GM12878 (cell line): ENCODE data around the gene ZBTB3. TPM values are rescaled to one million over a fixed set of nuclear protein-coding genes. Genes with fewer than 3 reads are reported as not detected.
A peak's percentile ranks its signal among the peaks of the same experiment; 100 is the strongest.

Experiments used
- ATAC-seq: fragments of 200-7000 bp; cut with Tn5 transposase; 3 replicates; pipeline ENCODE4 v1.9.1; 2020; ENCODE audit warnings: mild to moderate bottlenecking, moderate library complexity
- BruUV-seq: library from RNA; stranded (reverse); fragments of 400-500 nt; replicated peaks from 2 replicates; lab custom pipeline; 2021; lab: Mats Ljungman, UMichigan
- CTCF ChIA-PET: fragments of 300-600 bp; sonication (Branson Sonifier 250); formaldehyde crosslinking; extraction: SDS; loops from one replicate; lab custom pipeline; 2021; ENCODE audit warnings: inconsistent platforms; lab: Yijun Ruan, JAX
- POLR2A ChIA-PET: fragments of 350-600 bp; formaldehyde crosslinking; extraction: SDS; loops from one replicate; lab custom pipeline; 2021; ENCODE audit warnings: inconsistent platforms; lab: Charles Lee
- RAD21 ChIA-PET: fragments of 300-600 bp; sonication (Branson Sonifier 250); formaldehyde crosslinking; loops from one replicate; lab custom pipeline; 2023; ENCODE audit warnings: antibody characterized with exemption; ENCODE audit not compliant: unreplicated experiment; lab: Charles Lee
- SMC1A ChIA-PET: fragments of 300-600 bp; sonication (Branson Sonifier 250); formaldehyde crosslinking; loops from one replicate; lab custom pipeline; 2023; ENCODE audit not compliant: unreplicated experiment, uncharacterized antibody; lab: Charles Lee
- DNase-seq: peaks from one replicate; pipeline ENCODE4 v3.0.0-alpha.2; 2011; ENCODE audit warnings: low read depth, low spot score
- FAIRE-seq: peaks from 3 replicates; lab custom pipeline; 2011; peaks lifted over from hg19 to GRCh38; lab: Jason Lieb, UNC
- H2AFZ ChIP-seq: 2 replicates; pipeline ENCODE4 v1.6.0; 2011; ENCODE audit warnings: low read depth, low read length, control low read depth; ENCODE audit not compliant: control insufficient read depth
- H3K27ac ChIP-seq: 2 replicates; pipeline ENCODE4 v1.5.1; 2011; ENCODE audit warnings: control low read depth; ENCODE audit not compliant: control insufficient read depth, insufficient read depth
- H3K27me3 ChIP-seq, 2 experiments: replicated peaks in 1 of 2; 2 replicates each; pipeline versions ENCODE4 v1.6.0 to v1.6.1; 2011; ENCODE audit warnings: low read length in 1 of 2; ENCODE audit not compliant: control insufficient read depth in 2 of 2, insufficient read depth in 2 of 2
- H3K36me3 ChIP-seq, 2 experiments: 2 replicates each; pipeline ENCODE4 v1.5.1; 2011; ENCODE audit warnings: low read length in 1 of 2; ENCODE audit not compliant: control insufficient read depth in 2 of 2, insufficient read depth in 2 of 2
- H3K4me1 ChIP-seq: 2 replicates; pipeline ENCODE4 v1.6.1; 2011; ENCODE audit warnings: mild to moderate bottlenecking, low read length, moderate library complexity, mixed read lengths; ENCODE audit not compliant: control insufficient read depth, insufficient read depth
- H3K4me2 ChIP-seq: 2 replicates; pipeline ENCODE4 v1.6.0; 2011; ENCODE audit warnings: control low read depth; ENCODE audit not compliant: control insufficient read depth, insufficient read depth
- H3K4me3 ChIP-seq: fragments of 200-600 bp; sonication (generic); 2 replicates; pipeline ENCODE4 v1.5.1; 2016
- H3K79me2 ChIP-seq: 2 replicates; pipeline ENCODE4 v1.6.0; 2011; ENCODE audit warnings: low read length; ENCODE audit not compliant: control insufficient read depth, insufficient read depth
- H3K9ac ChIP-seq: 2 replicates; pipeline ENCODE4 v1.8.0; 2011; ENCODE audit warnings: low read length, control low read depth, mixed read lengths; ENCODE audit not compliant: control insufficient read depth, insufficient read depth
- H3K9me3 ChIP-seq: replicated peaks from 3 replicates; pipeline ENCODE4 v1.5.1; 2011; ENCODE audit warnings: mild to moderate bottlenecking, low read length; ENCODE audit not compliant: control insufficient read depth, insufficient read depth
- H4K20me1 ChIP-seq: 2 replicates; pipeline ENCODE4 v1.6.0; 2011; ENCODE audit not compliant: control insufficient read depth, insufficient read depth
- ATF7 ChIP-seq: fragments of 450-650 bp; IDR thresholded peaks from 2 replicates; pipeline ENCODE4 v1.6.1; 2016; ENCODE audit warnings: low read depth, mild to moderate bottlenecking
- CHD4 ChIP-seq: fragments of 200-600 bp; sonication (generic); IDR thresholded peaks from 2 replicates; pipeline ENCODE4 v1.6.1; 2016; ENCODE audit warnings: mild to moderate bottlenecking
- ETV6 ChIP-seq, 2 experiments: fragments of 450-650 bp in 1 of 2; IDR thresholded peaks in 1 of 2; conservative IDR thresholded peaks in 1 of 2; 2 replicates each; pipeline ENCODE4 v1.6.1; 2014; ENCODE audit warnings: antibody characterized with exemption in 1 of 2, borderline replicate concordance in 1 of 2, low read depth in 1 of 2, mild to moderate bottlenecking in 1 of 2, moderate library complexity in 1 of 2
- GATAD2B ChIP-seq: fragments of 450-650 bp; conservative IDR thresholded peaks from 2 replicates; pipeline ENCODE4 v1.6.1; 2017; ENCODE audit warnings: low read depth, mild to moderate bottlenecking, moderate library complexity
- NFXL1 ChIP-seq: fragments of 450-650 bp; IDR thresholded peaks from 2 replicates; pipeline ENCODE4 v1.6.1; 2017; ENCODE audit warnings: antibody characterized with exemption, mild to moderate bottlenecking, borderline replicate concordance
- NFYB ChIP-seq: IDR thresholded peaks from 2 replicates; pipeline ENCODE4 v1.6.1; 2011; ENCODE audit warnings: low read depth, mild to moderate bottlenecking, low read length, improper control_type of control experiment, moderate library complexity; ENCODE audit not compliant: insufficient read depth
- NRF1 ChIP-seq: conservative IDR thresholded peaks from 2 replicates; pipeline ENCODE4 v1.6.1; 2011; ENCODE audit warnings: mild to moderate bottlenecking, low read depth, low read length, improper control_type of control experiment
- SPI1 ChIP-seq: IDR thresholded peaks from 2 replicates; pipeline ENCODE4 v1.6.1; 2011; ENCODE audit warnings: low read depth, mild to moderate bottlenecking, low read length, moderate library complexity, borderline replicate concordance; ENCODE audit not compliant: insufficient read depth
- TBL1XR1 ChIP-seq: IDR thresholded peaks from 2 replicates; pipeline ENCODE4 v1.6.1; 2012; ENCODE audit warnings: low read depth, low read length, improper control_type of control experiment
- USF2 ChIP-seq: IDR thresholded peaks from 2 replicates; pipeline ENCODE4 v1.6.1; 2011; ENCODE audit warnings: low read depth, low read length, improper control_type of control experiment, borderline replicate concordance
- WRNIP1 ChIP-seq: IDR thresholded peaks from 2 replicates; pipeline ENCODE4 v1.6.1; 2011; ENCODE audit warnings: low read depth, low read length, improper control_type of control experiment, borderline replicate concordance
- ZNF622 ChIP-seq: fragments of 450-650 bp; IDR thresholded peaks from 2 replicates; pipeline ENCODE4 v1.6.1; 2017; ENCODE audit warnings: mild to moderate bottlenecking, inconsistent platforms
- ZZZ3 ChIP-seq: IDR thresholded peaks from 2 replicates; pipeline ENCODE4 v1.6.1; 2011; ENCODE audit warnings: low read depth; ENCODE audit not compliant: control insufficient read depth, insufficient read length
- WGBS: methylation state at CpG from one replicate; pipeline ENCODE4 v1.1.6; 2016; ENCODE audit warnings: low lambda C conversion rate; ENCODE audit not compliant: insufficient replicate concordance, insufficient coverage; ENCODE audit errors: missing lambda C conversion rate; 5-methylcytosine and 5-hydroxymethylcytosine counted together
- in situ Hi-C: fragments of 300-500 bp; cut with MboI; formaldehyde crosslinking; loops from 9 replicates; pipeline ENCODE4 v1.14.3; 2018; ENCODE audit warnings: mixed read lengths
- intact Hi-C: fragments of 100-400 bp; cut with micrococcal nuclease; formaldehyde crosslinking; loops from one replicate; pipeline ENCODE4 v1.14.2; 2022; ENCODE audit not compliant: unreplicated experiment
- polyA plus RNA-seq, 11 experiments: library from polyadenylated mRNA; depleted of rRNA in 4 of 11; unstranded in 6 of 11; stranded (reverse) in 5 of 11; fragments of >200 nt; fragmentation: Nextera tagmentation in 4 of 11; fragmentation: Illumina TruSeq in 1 of 11; extraction: Ambion mirVana in 4 of 11; extraction: Trizol in 1 of 11; gene quantifications; 1 replicate in 1 of 11; 2 replicates in 10 of 11; pipeline versions ENCODE4 v1.2.1 to v1.2.3, GENCODE V29; 2011 to 2016; ENCODE audit warnings: inconsistent platforms in 2 of 11, missing spikeins in 2 of 11, low read depth in 1 of 11
- total RNA-seq, 4 experiments: library from RNA; depleted of rRNA in 3 of 4; stranded (reverse); fragments of >200 nt in 3 of 4; fragmentation: Illumina TruSeq in 1 of 4; extraction: Trizol in 1 of 4; gene quantifications; 2 replicates each; pipeline versions ENCODE4 v1.2.1 to v1.2.3, GENCODE V29; 2013 to 2021
- TF ChIP-seq, protein P1 (sequence below): fragments of 450-650 bp; IDR thresholded peaks from 2 replicates; pipeline ENCODE4 v1.6.1; 2017; ENCODE audit warnings: antibody characterized with exemption, mild to moderate bottlenecking, moderate library complexity
- TF ChIP-seq, protein P2 (sequence below): IDR thresholded peaks from 2 replicates; pipeline ENCODE4 v1.6.1; 2011; ENCODE audit warnings: borderline replicate concordance, low read depth, mild to moderate bottlenecking, moderate library complexity, mixed read lengths, low read length; ENCODE audit not compliant: insufficient read depth; ENCODE audit errors: extremely low read length
- TF ChIP-seq, protein P3 (sequence below): fragments of 450-650 bp; formaldehyde crosslinking; IDR thresholded peaks from 2 replicates; pipeline ENCODE4 v1.4.0; 2022; ENCODE audit warnings: mild to moderate bottlenecking, moderate library complexity

The ZBTB3 gene
- total and polyA plus RNA-seq, 10 of the 15 experiments (the other 5 are each of a cell fraction or from before 2014, with no cell fraction given): 1.4 to 7.7 (median 4.8) TPM

DNA sequence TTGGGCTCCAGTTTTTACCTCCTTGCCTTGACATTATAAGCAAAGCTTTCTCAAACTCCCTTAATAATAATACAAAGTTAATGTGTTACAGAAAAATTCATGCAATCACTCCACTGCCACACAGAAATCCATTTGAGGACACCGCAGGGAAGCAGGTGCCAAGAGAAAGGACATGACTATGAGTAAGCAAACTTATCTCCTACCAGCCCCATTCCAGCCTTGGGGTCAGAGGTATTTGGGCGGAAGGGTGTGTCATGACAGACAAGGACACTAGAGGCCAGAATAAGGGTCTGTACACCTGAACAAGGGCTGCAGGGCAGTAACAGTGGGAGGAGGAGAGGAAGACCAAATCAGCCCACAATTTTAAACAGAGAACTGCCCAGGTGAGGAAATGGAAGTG is 40.6 kb downstream of the ZBTB3 start:
- Histone ChIP-seq H3K36me3 (peaks cover 31 to 42% of the 10 kb centered on the region in 2 experiments), H3K4me1 (peaks cover 22% of the 10 kb centered on the region), H4K20me1 (no peaks in the 10 kb centered on the region), H3K4me2 (no peak overlapping the region; the same call in 1 of the 2 replicates), H3K27me3 (no peaks in the 10 kb centered on the region), H3K79me2 (peaks cover 3% of the 10 kb centered on the region; the same call in 1 of the 2 replicates), H3K9me3 (no peaks in the 10 kb centered on the region), H3K4me3 (0 out of 2 replicates have a peak overlapping the region, but pooled peaks have one; percentile 13), H2AFZ (no peak overlapping the region), H3K9ac (no peak overlapping the region), H3K27ac (no peak overlapping the region)
- 97% methylated on average over 2 of the region's 2 CpGs for WGBS
- intact Hi-C loops (no loop called here), in situ Hi-C loops (no loop called here)
- ATAC-seq (no peak), FAIRE-seq (no peak), DNase-seq (no peak)
- POLR2A ChIA-PET: interaction anchor here (0.6 to 5.5 kb wide), 3 partner anchors 13 to 118 kb away, joined by 3 to 40 read pairs (median 4); partner anchors contain the start of genes HNRNPUL2, STX5, TAF6L and TTC9C
- no TSS peak for BruUV-seq
- CTCF ChIA-PET: interaction anchor here (1.2 kb wide), 1 partner anchor 73 kb away, joined by 3 read pairs; no protein-coding TSS in a partner anchor
- SMC1A ChIA-PET: interaction anchor here (1.9 kb wide), 1 partner anchor 10 kb away, joined by 7 read pairs; no protein-coding TSS in a partner anchor
- RAD21 ChIA-PET: no interaction called here
- no peak for TF ChIP-seq NRF1
- TF ChIP-seq TBL1XR1: no peak
- TF ChIP-seq ZZZ3: no peak
- no peak for TF ChIP-seq SPI1
- TF ChIP-seq GATAD2B: no peak
- TF ChIP-seq NFYB: no peak
- TF ChIP-seq, protein P1, sequence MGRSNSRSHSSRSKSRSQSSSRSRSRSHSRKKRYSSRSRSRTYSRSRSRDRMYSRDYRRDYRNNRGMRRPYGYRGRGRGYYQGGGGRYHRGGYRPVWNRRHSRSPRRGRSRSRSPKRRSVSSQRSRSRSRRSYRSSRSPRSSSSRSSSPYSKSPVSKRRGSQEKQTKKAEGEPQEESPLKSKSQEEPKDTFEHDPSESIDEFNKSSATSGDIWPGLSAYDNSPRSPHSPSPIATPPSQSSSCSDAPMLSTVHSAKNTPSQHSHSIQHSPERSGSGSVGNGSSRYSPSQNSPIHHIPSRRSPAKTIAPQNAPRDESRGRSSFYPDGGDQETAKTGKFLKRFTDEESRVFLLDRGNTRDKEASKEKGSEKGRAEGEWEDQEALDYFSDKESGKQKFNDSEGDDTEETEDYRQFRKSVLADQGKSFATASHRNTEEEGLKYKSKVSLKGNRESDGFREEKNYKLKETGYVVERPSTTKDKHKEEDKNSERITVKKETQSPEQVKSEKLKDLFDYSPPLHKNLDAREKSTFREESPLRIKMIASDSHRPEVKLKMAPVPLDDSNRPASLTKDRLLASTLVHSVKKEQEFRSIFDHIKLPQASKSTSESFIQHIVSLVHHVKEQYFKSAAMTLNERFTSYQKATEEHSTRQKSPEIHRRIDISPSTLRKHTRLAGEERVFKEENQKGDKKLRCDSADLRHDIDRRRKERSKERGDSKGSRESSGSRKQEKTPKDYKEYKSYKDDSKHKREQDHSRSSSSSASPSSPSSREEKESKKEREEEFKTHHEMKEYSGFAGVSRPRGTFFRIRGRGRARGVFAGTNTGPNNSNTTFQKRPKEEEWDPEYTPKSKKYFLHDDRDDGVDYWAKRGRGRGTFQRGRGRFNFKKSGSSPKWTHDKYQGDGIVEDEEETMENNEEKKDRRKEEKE: no peak
- TF ChIP-seq ATF7: no peak
- no peak for TF ChIP-seq CHD4
- TF ChIP-seq, protein P2, sequence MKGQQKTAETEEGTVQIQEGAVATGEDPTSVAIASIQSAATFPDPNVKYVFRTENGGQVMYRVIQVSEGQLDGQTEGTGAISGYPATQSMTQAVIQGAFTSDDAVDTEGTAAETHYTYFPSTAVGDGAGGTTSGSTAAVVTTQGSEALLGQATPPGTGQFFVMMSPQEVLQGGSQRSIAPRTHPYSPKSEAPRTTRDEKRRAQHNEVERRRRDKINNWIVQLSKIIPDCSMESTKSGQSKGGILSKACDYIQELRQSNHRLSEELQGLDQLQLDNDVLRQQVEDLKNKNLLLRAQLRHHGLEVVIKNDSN: no peak
- no peak for TF ChIP-seq ETV6 (conservative IDR thresholded peaks at IDR 0.05 in 1 of 2, IDR thresholded peaks at IDR 0.05 in 1 of 2; ENCODE audit: borderline replicate concordance in 1 of 2, low read depth in 1 of 2)
- TF ChIP-seq, protein P3, sequence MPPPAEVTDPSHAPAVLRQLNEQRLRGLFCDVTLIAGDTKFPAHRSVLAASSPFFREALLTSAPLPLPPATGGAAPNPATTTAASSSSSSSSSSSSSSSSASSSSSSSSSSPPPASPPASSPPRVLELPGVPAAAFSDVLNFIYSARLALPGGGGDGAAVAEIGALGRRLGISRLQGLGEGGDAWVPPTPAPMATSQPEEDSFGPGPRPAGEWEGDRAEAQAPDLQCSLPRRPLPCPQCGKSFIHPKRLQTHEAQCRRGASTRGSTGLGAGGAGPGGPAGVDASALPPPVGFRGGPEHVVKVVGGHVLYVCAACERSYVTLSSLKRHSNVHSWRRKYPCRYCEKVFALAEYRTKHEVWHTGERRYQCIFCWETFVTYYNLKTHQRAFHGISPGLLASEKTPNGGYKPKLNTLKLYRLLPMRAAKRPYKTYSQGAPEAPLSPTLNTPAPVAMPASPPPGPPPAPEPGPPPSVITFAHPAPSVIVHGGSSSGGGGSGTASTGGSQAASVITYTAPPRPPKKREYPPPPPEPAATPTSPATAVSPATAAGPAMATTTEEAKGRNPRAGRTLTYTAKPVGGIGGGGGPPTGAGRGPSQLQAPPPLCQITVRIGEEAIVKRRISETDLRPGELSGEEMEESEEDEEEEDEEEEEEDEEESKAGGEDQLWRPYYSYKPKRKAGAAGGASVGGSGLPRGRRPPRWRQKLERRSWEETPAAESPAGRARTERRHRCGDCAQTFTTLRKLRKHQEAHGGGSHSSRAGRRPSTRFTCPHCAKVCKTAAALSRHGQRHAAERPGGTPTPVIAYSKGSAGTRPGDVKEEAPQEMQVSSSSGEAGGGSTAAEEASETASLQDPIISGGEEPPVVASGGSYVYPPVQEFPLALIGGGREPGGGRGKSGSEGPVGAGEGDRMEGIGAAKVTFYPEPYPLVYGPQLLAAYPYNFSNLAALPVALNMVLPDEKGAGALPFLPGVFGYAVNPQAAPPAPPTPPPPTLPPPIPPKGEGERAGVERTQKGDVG: no peak
- no peak for TF ChIP-seq NFXL1
- no peak for TF ChIP-seq WRNIP1
- TF ChIP-seq USF2: no peak
- no peak for TF ChIP-seq ZNF622
